ENCODE data around the gene HNF4A. TPM values are rescaled to one million over a fixed set of nuclear protein-coding genes. Genes with fewer than 3 reads are reported as not detected.

Gene HNF4A
- total and polyA plus RNA-seq, 2 of the 4 experiments (the other 2 are of a cell fraction): not detected

GRCh38 chr20:44415833-44416715, 60.6 kb downstream of the HNF4A start (continued):
- no peak for TF ChIP-seq RFX5 (IDR thresholded peaks at IDR 0.05; ENCODE audit: low read depth, low read length)

GRCh38 chr20:44418069-44418905, 62.8 kb downstream of the HNF4A start:
- BruUV-seq (replicated peaks): no TSS peak
- WGBS, 2 experiments (ENCODE audit: extremely low coverage in 2 of 2, insufficient read length in 1 of 2): 59% methylated on average over 5 of the region's 13 CpGs; no CpG with 5 or more reads in 1 of the 2 experiments
- ChIA-PET POLR2A (ENCODE audit: unreplicated experiment) (no interaction called here), CTCF (no interaction called here)
- in situ Hi-C loops (cut with MboI; ENCODE audit: low sequenced_read_pairs) (no loop called here), intact Hi-C loops (cut with micrococcal nuclease) (no loop called here), dilution Hi-C loops (cut with HindIII; ENCODE audit: low sequenced_read_pairs, unreplicated experiment) (no loop called here)
- TF ChIP-seq RAD21 (IDR thresholded peaks at IDR 0.05; ENCODE audit: low read length) (no peak), ELK1 (IDR thresholded peaks at IDR 0.05; ENCODE audit: borderline replicate concordance, low read depth, low read length) (no peak), MAZ (IDR thresholded peaks at IDR 0.05; ENCODE audit: borderline replicate concordance, low read depth, low read length) (no peak), FOS (IDR thresholded peaks at IDR 0.05; ENCODE audit: low read depth, low read length) (no peak), MXI1 (IDR thresholded peaks at IDR 0.05; ENCODE audit: borderline replicate concordance, low read depth, low read length) (no peak), BHLHE40 (IDR thresholded peaks at IDR 0.05; ENCODE audit: low read depth, low read length) (no peak), SMC3 (IDR thresholded peaks at IDR 0.05; ENCODE audit: low read depth, low read length) (no peak), RFX5 (IDR thresholded peaks at IDR 0.05; ENCODE audit: low read depth, low read length) (no peak), POLR2A (IDR thresholded peaks at IDR 0.05; ENCODE audit: low read depth, low read length) (no peak), CEBPB (IDR thresholded peaks at IDR 0.05; ENCODE audit: low read depth, low read length) (no peak), NFE2L2 (IDR thresholded peaks at IDR 0.05; ENCODE audit: low read depth, low read length) (no peak), CTCF (conservative IDR thresholded peaks at IDR 0.05; ENCODE audit: low read depth, low read length) (no peak)
- no peak overlapping the region for H2BK20ac ChIP-seq (ENCODE audit: low read depth, low read length)
- ATAC-seq (ENCODE audit: low read depth): no peak
- H3K27me3 ChIP-seq (ENCODE audit: control insufficient read depth, insufficient read depth, low read length): peaks cover 42% of the 10 kb centered on the region
- DNase-seq: no peak
- H3K56ac ChIP-seq (ENCODE audit: extremely low read depth, insufficient read depth, low read length): no peak overlapping the region
- H3K27ac ChIP-seq (ENCODE audit: insufficient read depth, low read length): no peak overlapping the region
- H3K18ac ChIP-seq (ENCODE audit: low read depth, low read length): no peak overlapping the region
- no peaks in the 10 kb centered on the region for H3K79me1 ChIP-seq (ENCODE audit: low read depth in 1 of 2, low read length in 2 of 2)
- H4K5ac ChIP-seq (ENCODE audit: low read depth, low read length): no peak overlapping the region
- H4K20me1 ChIP-seq (ENCODE audit: insufficient read depth, low read length): no peaks in the 10 kb centered on the region
- H3K4me1 ChIP-seq (ENCODE audit: control insufficient read depth, insufficient read depth, low read length): no peaks in the 10 kb centered on the region
- no peak overlapping the region for H2BK5ac ChIP-seq (ENCODE audit: low read depth, low read length, poor library complexity, severe bottlenecking)
- H3K4ac ChIP-seq (ENCODE audit: low read depth, low read length): no peak overlapping the region
- no peak overlapping the region for H2AFZ ChIP-seq (replicated peaks; ENCODE audit: low read length, poor library complexity)
- H3K9me1 ChIP-seq (ENCODE audit: insufficient read depth, low read length): no peaks in the 10 kb centered on the region
- no peak overlapping the region for H3K4me3 ChIP-seq (ENCODE audit: insufficient read depth, low read depth, low read length)
- no peak overlapping the region for H2BK15ac ChIP-seq (ENCODE audit: low read depth, low read length)
- no peaks in the 10 kb centered on the region for H3K9me3 ChIP-seq (ENCODE audit: control insufficient read depth, insufficient read depth, low read length)
- H4K91ac ChIP-seq (ENCODE audit: insufficient read depth, low read depth, low read length): no peak overlapping the region
- H2AK5ac ChIP-seq (ENCODE audit: low read depth, low read length): no peak overlapping the region
- no peak overlapping the region for H3K23ac ChIP-seq (ENCODE audit: low read depth, low read length)
- H2BK120ac ChIP-seq (ENCODE audit: low read depth, low read length): no peak overlapping the region
- H3K14ac ChIP-seq (replicated peaks; ENCODE audit: low read depth, low read length): no peak overlapping the region
- no peak overlapping the region for H2AK9ac ChIP-seq (replicated peaks; ENCODE audit: low read depth, low read length, poor library complexity)
- H3K9ac ChIP-seq (ENCODE audit: low read depth, low read length): no peak overlapping the region
- H4K8ac ChIP-seq (ENCODE audit: low read depth in 2 of 2, low read length in 2 of 2): no peak overlapping the region
- H3K36me3 ChIP-seq (ENCODE audit: control insufficient read depth, insufficient read depth, low read length): no peaks in the 10 kb centered on the region
- H3K4me2 ChIP-seq (ENCODE audit: low read depth, low read length): no peak overlapping the region
